GM21786 (cell line): ENCODE data around the gene HGS.

ENCODE experiments used
- ATAC-seq: cut with Tn5 transposase; IDR thresholded peaks from one replicate; pipeline ENCODE4 v1.9.1; 2021; ENCODE audit not compliant: unreplicated experiment

HGS gene, protein sequence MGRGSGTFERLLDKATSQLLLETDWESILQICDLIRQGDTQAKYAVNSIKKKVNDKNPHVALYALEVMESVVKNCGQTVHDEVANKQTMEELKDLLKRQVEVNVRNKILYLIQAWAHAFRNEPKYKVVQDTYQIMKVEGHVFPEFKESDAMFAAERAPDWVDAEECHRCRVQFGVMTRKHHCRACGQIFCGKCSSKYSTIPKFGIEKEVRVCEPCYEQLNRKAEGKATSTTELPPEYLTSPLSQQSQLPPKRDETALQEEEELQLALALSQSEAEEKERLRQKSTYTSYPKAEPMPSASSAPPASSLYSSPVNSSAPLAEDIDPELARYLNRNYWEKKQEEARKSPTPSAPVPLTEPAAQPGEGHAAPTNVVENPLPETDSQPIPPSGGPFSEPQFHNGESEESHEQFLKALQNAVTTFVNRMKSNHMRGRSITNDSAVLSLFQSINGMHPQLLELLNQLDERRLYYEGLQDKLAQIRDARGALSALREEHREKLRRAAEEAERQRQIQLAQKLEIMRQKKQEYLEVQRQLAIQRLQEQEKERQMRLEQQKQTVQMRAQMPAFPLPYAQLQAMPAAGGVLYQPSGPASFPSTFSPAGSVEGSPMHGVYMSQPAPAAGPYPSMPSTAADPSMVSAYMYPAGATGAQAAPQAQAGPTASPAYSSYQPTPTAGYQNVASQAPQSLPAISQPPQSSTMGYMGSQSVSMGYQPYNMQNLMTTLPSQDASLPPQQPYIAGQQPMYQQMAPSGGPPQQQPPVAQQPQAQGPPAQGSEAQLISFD

GRCh38 chr17:81683584-81684441, at the start of gene HGS, which contains the start of gene ARL16:
Gene HGS, plus strand, starts transcription at chr17:81684011. Its CDS starts 56 bp downstream, at chr17:81684067.
Gene ARL16, minus strand, starts transcription at chr17:81683797. Its CDS starts 44 bp downstream, at chr17:81683753.
- ATAC-seq: peak; percentile 94

DNA sequence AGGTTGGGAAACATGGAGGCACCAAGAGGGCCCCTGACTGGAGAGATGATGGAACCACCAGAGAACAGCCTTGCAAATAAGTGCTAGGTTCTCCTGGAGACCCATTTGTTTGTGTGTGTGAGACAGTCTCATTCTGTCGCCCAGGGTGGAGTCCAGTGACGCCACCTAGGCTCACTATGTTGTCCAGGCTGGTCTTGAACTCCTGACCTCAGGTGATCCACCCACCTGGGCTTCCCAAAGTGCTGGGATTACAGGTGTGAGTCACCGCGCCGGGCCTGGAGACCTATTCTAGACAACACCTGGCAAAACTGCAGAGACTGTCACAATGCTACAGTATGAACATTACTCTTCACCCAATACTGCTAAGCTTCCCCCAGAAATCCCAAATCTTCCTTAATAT, 48.4 kb upstream of the HGS start:
- ATAC-seq: no peak

GRCh38 chr17:81635973-81636504, 47.8 kb upstream of the HGS start:
- ATAC-seq: peak; percentile 4

GRCh38 chr17:81636505-81637288, 47.1 kb upstream of the HGS start, which contains the start of the genes NPLOC4 and TSPAN10:
Gene NPLOC4, minus strand, starts transcription at chr17:81637112. Its CDS starts 182 bp downstream, at chr17:81636930.
Gene TSPAN10, plus strand, starts transcription at chr17:81637196. Its CDS starts 5,217 bp downstream, at chr17:81642413.
- peak; percentile 75 for ATAC-seq

GRCh38 chr17:81638683-81639082, 45.1 kb upstream of the HGS start:
- no peak for ATAC-seq

DNA sequence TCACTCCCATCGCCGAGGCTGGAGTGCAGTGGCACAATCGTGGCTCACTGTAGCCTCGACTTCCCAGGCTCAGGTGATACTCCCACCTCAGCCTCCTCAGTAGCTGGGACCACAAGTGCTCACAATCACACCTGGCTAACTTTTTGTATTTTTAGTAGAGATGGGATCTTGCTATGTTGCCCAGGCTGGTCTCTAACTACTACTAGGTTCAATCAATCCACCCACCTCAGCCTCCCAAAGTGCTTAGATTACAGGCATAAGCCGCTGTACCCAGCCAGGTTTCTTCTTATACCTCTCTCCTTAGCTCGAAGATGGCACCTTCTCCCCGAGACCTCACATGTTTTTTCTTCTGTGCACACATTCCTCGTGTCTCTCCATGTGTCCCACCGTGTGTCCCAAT, 43.8 kb upstream of the HGS start:
- ATAC-seq: no peak

DNA sequence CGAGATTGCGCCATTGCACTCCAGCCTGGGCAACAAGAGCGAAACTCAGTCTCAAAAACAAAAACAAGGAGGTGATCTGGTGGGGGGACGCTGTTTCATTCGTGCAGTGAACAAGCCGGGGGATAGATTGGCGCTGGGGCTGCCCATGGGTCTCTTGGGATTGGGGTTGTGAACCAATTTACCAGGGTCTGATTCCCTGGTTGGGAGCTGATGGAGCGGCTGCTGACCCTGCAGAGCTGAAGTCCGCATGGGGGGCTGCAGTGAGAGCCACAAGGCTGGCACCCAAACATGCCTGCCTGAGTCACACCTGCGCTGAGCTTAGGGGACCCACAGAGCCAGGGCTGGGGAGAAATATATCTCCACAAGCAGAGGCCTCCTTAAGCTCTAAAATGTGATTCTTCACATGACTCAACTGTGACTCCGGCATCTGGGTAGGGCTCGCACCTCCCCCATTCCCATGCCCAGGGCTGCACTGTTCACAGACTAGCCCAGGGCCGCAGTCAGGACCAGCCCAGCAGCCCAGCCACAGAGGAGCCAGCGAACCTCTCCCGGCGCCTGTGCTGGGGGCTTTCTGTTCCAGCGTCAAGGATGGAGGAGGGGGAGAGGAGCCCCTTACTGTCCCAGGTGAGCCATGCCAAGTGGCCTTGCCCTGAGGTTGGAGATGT, 41.9 kb upstream of the HGS start:
- ATAC-seq: no peak

DNA sequence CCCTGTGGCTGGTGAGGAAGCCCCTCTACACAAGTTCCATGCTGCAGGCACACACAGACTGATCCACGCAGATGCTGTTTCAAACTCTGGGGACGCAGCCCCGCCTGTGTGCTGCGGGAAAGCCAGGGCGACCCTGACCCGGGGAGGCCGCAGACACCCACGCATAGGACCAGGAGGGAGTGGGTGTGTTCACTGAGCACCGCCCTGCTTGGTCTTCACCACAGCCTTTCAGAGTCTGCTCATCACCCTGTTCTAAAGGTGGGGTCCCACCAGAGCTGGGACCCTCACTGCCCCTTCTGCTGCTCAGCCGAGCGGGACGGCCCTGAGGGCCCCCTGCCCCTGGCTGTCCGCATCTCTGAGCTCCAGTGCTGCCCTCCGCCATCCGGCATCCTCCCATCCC, 39.3 kb upstream of the HGS start:
- ATAC-seq: no peak

DNA sequence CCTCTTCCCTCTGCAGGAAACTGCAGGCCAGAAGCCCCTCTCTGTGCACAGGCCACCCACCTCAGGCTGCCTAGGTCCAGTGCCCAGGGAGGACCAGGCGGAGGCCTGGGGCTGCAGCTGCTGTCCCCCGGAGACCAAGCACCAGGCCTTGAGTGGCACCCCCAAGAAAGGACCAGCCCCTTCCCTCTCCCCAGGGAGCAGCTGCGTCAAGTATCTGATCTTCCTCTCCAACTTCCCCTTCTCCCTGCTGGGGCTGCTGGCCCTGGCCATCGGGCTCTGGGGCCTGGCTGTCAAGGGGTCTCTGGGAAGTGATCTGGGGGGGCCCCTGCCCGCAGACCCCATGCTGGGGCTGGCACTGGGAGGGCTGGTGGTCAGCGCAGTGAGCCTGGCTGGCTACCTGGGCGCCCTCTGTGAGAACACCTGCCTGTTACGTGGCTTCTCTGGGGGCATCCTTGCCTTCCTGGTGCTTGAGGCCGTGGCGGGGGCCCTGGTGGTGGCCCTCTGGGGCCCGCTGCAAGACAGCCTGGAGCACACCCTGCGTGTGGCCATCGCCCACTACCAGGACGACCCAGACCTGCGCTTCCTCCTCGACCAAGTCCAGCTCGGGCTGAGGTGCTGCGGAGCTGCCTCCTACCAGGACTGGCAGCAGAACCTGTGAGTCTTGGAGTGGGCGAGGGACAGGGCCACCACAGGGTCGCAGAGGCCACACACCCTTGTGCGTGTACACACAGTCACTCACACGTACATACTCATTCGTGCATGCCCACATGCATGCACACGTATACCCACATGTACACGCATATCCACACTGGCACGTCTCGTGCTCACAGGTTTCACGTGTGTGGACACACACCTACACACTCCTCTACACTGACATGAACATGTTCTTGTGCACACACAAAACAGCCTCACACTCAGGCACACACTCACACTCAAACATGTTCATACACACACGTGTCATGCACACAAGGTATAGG, 38.5 kb upstream of the HGS start:
- ATAC-seq: no peak

DNA sequence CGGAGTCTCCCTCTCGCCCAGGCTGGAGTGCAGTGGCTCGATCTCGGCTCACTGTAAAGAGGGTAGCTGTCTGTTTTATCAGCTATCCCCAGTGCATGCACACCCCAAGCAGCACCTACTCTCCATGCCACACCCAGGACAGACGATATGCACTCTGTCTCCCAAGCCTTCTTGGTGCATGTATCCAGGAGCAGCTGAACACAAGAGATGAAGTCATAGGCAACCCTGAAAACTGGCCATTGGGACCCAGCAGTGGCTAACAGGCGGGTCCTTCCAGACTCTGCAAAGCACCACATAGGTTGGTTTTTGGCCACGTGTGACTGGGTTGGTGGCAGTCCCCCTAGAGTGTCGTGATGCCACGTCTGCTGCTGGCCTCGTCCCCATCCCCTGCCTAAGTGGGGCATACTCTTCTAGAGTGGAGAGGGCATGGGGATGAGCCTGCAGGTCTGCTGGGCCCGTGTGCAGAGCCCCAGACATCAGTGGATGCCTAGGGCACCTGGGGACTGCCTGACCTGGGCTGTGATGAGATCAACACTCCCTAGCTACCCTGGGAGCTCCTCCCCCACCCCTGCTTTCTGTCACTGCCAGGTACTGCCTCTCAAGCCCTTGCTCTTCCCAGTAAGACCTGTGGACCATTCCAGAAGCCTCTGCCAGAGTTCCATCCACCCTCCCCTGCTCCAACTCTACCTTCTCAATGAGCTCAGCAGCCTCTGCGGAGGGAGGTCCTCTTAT, 36.8 kb upstream of the HGS start:
- ATAC-seq: no peak

- ATAC-seq: no peak
Observed at GRCh38 chr17:81647640-81648012, 36.2 kb upstream of the HGS start.

GRCh38 chr17:81648013-81648706, 35.7 kb upstream of the HGS start:
- no peak for ATAC-seq

DNA sequence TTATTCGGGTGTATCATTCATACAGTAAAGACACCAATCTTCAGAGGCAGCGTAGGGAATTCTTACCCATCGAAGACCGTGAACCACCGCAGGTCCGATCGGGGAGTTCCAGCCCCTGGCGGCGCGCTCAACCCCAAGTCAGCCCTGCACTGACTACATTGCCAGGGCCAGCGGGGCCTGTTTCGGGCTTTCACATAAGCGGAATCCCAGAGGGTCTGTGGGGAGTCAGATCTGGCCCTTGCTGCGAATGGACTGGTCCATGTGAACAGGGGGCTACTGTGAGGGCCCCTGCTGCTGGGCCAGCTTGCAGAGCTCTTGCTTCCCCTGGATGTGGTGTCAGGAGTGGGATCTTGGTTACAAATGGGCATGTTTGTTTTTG, 35.1 kb upstream of the HGS start:
- ATAC-seq: no peak

GRCh38 chr17:81650951-81651350, 32.9 kb upstream of the HGS start:
- no peak for ATAC-seq

DNA sequence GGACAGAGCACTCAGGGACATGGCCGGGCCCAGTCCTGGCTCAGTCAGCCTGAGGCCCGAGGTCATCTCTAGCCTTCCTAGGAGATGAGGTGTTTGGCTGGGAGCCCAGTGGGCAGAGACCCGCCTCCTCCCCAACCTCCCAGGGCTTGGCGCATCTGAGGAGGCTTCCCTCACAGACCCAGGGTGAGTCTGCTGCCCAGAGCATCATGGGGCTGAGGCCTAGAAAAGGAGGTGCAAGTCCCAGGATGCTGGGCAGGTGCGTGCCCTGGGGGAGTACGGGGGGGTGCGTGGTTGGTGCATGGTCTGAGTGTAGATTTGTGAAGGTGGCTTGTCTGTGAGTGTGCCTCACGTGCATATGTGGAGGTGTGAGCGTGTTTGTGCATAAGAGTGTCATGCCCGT, 32.1 kb upstream of the HGS start:
- no peak for ATAC-seq

GRCh38 chr17:81652906-81653771, 30.7 kb upstream of the HGS start:
- no peak for ATAC-seq
